ENCODE data around the gene SSTR5. TPM values are rescaled to one million over a fixed set of nuclear protein-coding genes. Genes with fewer than 3 reads are reported as not detected.

Gene SSTR5
- total RNA-seq, 6 donors from 2014 or later = not detected

- WGBS, 2 donors = 94 to 96% methylated on average over 39 to 42 of the region's 43 CpGs
- H3K9me3 ChIP-seq = peaks cover under 1 to 9% (median 3%) of the 10 kb centered on the region in 4 donors
- peaks cover 0 to 43% (median 2%) of the 10 kb centered on the region in 4 donors for H3K27me3 ChIP-seq
- H3K36me3 ChIP-seq = no peaks in the 10 kb centered on the region
- ATAC-seq (ENCODE audit: low FRiP score in 2 of 2) = no peak
- peaks cover 0 to 5% (median 2%) of the 10 kb centered on the region in 4 donors for H3K4me1 ChIP-seq
- DNase-seq = no peak
- TF ChIP-seq POLR2A (IDR thresholded peaks at IDR 0.05) (no peak), EP300 (IDR thresholded peaks at IDR 0.05) (no peak), CTCF (IDR thresholded peaks at IDR 0.05) (no peak), POLR2AphosphoS5 (IDR thresholded peaks at IDR 0.05) (no peak)
- H3K4me3 ChIP-seq = no peak overlapping the region
- H3K27ac ChIP-seq = no peak overlapping the region
Measured at GRCh38 chr16:1079341-1079740, 6.8 kb downstream of the SSTR5 start.

GRCh38 chr16:1079786-1080525 lies 7.4 kb downstream of the SSTR5 start:
- peak in 1 of 2 donors; percentile 2 for ATAC-seq (ENCODE audit: low FRiP score in 2 of 2)
- peaks cover 0 to 43% (median 2%) of the 10 kb centered on the region in 4 donors for H3K27me3 ChIP-seq
- 76 to 84% methylated on average over 11 to 36 of the region's 45 CpGs for WGBS, 2 donors

GRCh38 chr16:1080801-1081733 lies 8.5 kb downstream of the SSTR5 start:
- Histone ChIP-seq H3K36me3 (no peaks in the 10 kb centered on the region), H3K27ac (no peak overlapping the region), H3K27me3 (peaks cover 0 to 43% (median 2%) of the 10 kb centered on the region in 4 donors), H3K4me3 (no peak overlapping the region), H3K4me1 (peaks cover 0 to 5% (median 2%) of the 10 kb centered on the region in 4 donors), H3K9me3 (peaks cover 7 to 24% (median 18%) of the 10 kb centered on the region in 4 donors)
- ATAC-seq (ENCODE audit: low FRiP score in 2 of 2) (no peak), DNase-seq (peak in 1 of 2 donors; percentile 70)
- WGBS, 2 donors = 18 to 34% methylated on average over 13 to 40 of the region's 42 CpGs
- TF ChIP-seq CTCF (IDR thresholded peaks at IDR 0.05) (no peak), POLR2AphosphoS5 (IDR thresholded peaks at IDR 0.05) (no peak), POLR2A (IDR thresholded peaks at IDR 0.05) (no peak), EP300 (IDR thresholded peaks at IDR 0.05) (no peak)

More at GRCh38 chr16:1079786-1080525, 7.4 kb downstream of the SSTR5 start:
- TF ChIP-seq EP300 (IDR thresholded peaks at IDR 0.05) (no peak), POLR2AphosphoS5 (IDR thresholded peaks at IDR 0.05) (no peak), POLR2A (IDR thresholded peaks at IDR 0.05) (no peak), CTCF (IDR thresholded peaks at IDR 0.05) (no peak)
- Histone ChIP-seq H3K4me3 (no peak overlapping the region), H3K27ac (no peak overlapping the region), H3K36me3 (no peaks in the 10 kb centered on the region), H3K4me1 (peaks cover 0 to 5% (median 2%) of the 10 kb centered on the region in 4 donors), H3K9me3 (peaks cover 7 to 15% (median 9%) of the 10 kb centered on the region in 4 donors)
- peak in 1 of 2 donors; percentile 83 for DNase-seq

- Histone ChIP-seq H3K27ac (no peak overlapping the region), H3K4me1 (peaks cover 0 to 5% (median 2%) of the 10 kb centered on the region in 4 donors), H3K9me3 (peaks cover 7 to 24% (median 19%) of the 10 kb centered on the region in 4 donors), H3K4me3 (no peak overlapping the region), H3K27me3 (peaks cover 0 to 43% (median 2%) of the 10 kb centered on the region in 4 donors), H3K36me3 (no peaks in the 10 kb centered on the region)
- ATAC-seq (ENCODE audit: low FRiP score in 2 of 2) (no peak), DNase-seq (peak in 1 of 2 donors; percentile 58)
- TF ChIP-seq EP300 (IDR thresholded peaks at IDR 0.05) (no peak), CTCF (IDR thresholded peaks at IDR 0.05) (no peak), POLR2A (IDR thresholded peaks at IDR 0.05) (no peak), POLR2AphosphoS5 (IDR thresholded peaks at IDR 0.05) (no peak)
- WGBS, 2 donors = 62 to 68% methylated on average over 18 to 22 of the region's 22 CpGs
Measured at GRCh38 chr16:1081734-1082265, 9.3 kb downstream of the SSTR5 start.

Data from upper lobe of left lung (tissue), 6 donors.